ENCODE results near the gene PRX. TPM values are rescaled to one million over a fixed set of nuclear protein-coding genes. Genes with fewer than 3 reads are reported as not detected.
A peak's percentile ranks its signal among the peaks of the same experiment; 100 is the strongest.

PRX gene
- total and polyA plus RNA-seq, 9 of the 15 experiments (the other 6 are each of a cell fraction or from before 2014, with no cell fraction given), result 0.65 to 3.5 (median 1.7) TPM; not detected in 2

GRCh38 chr19:40367577-40368434, 45.4 kb downstream of the PRX start:
- FAIRE-seq, result no peak
- peaks cover 9% of the 10 kb centered on the region; the same call in 1 of the 2 replicates for H4K20me1 ChIP-seq (replicated peaks; ENCODE audit: control insufficient read depth, insufficient read depth, low read length)
- no peaks in the 10 kb centered on the region for H3K27me3 ChIP-seq (ENCODE audit: control insufficient read depth in 2 of 2, insufficient read depth in 2 of 2, low read length in 2 of 2)
- peaks cover 49 to 60% of the 10 kb centered on the region in 2 experiments for H3K4me1 ChIP-seq (replicated peaks in 1 of 2; ENCODE audit: control insufficient read depth in 2 of 2, insufficient read depth in 2 of 2, low read length in 2 of 2)
- H2AFZ ChIP-seq (ENCODE audit: low read depth, low read length), result no peak overlapping the region
- WGBS (ENCODE audit: insufficient coverage, low coverage, missing lambda C conversion rate), result 89% methylated on average over 13 of the region's 16 CpGs
- in situ Hi-C loops (cut with MboI) (no loop called here), intact Hi-C loops (cut with micrococcal nuclease) (loop anchor here (10.0 kb wide), 1 partner anchor 223 kb away; no protein-coding TSS in a partner anchor)
- TF ChIP-seq CGGBP1 (CRISPR knock-in tag; IDR thresholded peaks at IDR 0.05), result no peak
- TF ChIP-seq RBM25 (IDR thresholded peaks at IDR 0.05; ENCODE audit: low read depth, low read length, severe bottlenecking), result peak; percentile 75
- H3K9ac ChIP-seq (ENCODE audit: insufficient read depth in 1 of 2, low read depth in 2 of 2, low read length in 2 of 2), result peak overlapping the region in 1 of 2 experiments; percentile 8; a peak in 1 of 4 replicates
- H3K9me1 ChIP-seq (ENCODE audit: control insufficient read depth, insufficient read depth, low read length), result no peaks in the 10 kb centered on the region
- H3K9me3 ChIP-seq (replicated peaks; ENCODE audit: control insufficient read depth, insufficient read depth, low read depth, low read length), result no peaks in the 10 kb centered on the region
- no TSS peak for BruUV-seq (replicated peaks)
- POLR2A ChIA-PET, result interaction anchor here (0.6 to 1.2 kb wide), 4 partner anchors 12 to 321 kb away, joined by 3 to 6 read pairs (median 4); no protein-coding TSS in a partner anchor
- no peak overlapping the region for H3K27ac ChIP-seq (ENCODE audit: extremely low read depth, low read depth, low read length)
- CTCF ChIA-PET (ENCODE audit: low intra/inter-chr PET ratio), result no interaction called here
- DNase-seq (ENCODE audit: extremely low read depth in 1 of 4, low spot score in 3 of 4), result no peak
- H3K4me2 ChIP-seq (ENCODE audit: insufficient read depth, low read length), result no peak overlapping the region
- peaks cover 12% of the 10 kb centered on the region; the same call in 2 of the 3 replicates for H3K79me2 ChIP-seq (ENCODE audit: control insufficient read depth, insufficient read depth, low read length)
- no peak for ATAC-seq
- peaks cover 47% of the 10 kb centered on the region for H3K36me3 ChIP-seq (ENCODE audit: control insufficient read depth, insufficient read depth, low read length)
- H3K4me3 ChIP-seq, result no peak overlapping the region
